Peyer's patch (tissue), 4 donors: ENCODE data around the gene NKX6-2.

Experiments
- CTCF ChIP-seq, 6 experiments: fragments of 450-650 bp in 4 of 6; fragments of 200-600 bp in 2 of 6; sonication (generic) in 1 of 6; IDR thresholded peaks; one replicate each; pipeline ENCODE4 v1.5.1; 2017 to 2019; ENCODE audit warnings: antibody characterized with exemption in 6 of 6, mild to moderate bottlenecking in 3 of 6, moderate library complexity in 1 of 6
- POLR2A ChIP-seq, 2 donors: fragments of 450-650 bp; IDR thresholded peaks; one replicate each; pipeline ENCODE4 v1.5.1; 2017; ENCODE audit warnings: antibody characterized with exemption in 2 of 2, mild to moderate bottlenecking in 2 of 2, moderate library complexity in 2 of 2

DNA sequence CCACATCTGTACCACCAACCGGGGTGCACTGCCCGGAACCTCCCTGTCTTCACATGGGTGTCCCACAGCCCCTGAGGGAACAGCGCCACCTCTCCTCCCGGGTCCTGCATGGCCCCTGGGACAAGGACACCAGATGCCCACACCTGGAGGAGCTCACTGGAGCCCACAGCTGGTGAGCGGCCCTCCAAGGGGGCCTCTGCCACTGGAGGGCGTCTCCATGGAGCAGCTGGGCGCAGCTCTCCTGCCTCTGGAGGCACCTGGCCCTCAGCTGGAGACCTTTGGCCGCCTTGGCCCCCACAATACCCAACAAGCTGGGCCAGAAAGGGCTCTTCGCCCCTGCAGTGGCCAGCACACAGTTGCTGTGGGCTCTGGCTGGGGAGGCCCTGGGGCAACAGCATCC lies 7.3 kb upstream of the NKX6-2 start:
- no peak for TF ChIP-seq CTCF (IDR thresholded peaks at IDR 0.05)
- TF ChIP-seq POLR2A (IDR thresholded peaks at IDR 0.05), result no peak
